A673 (cell line): ENCODE data around the gene SUSD1. TPM values are rescaled to one million over a fixed set of nuclear protein-coding genes. Genes with fewer than 3 reads are reported as not detected.
"Not testable (repeated sequence)": the region's sequence is repeated elsewhere in the genome, so short reads cannot be mapped to it uniquely, and the experiment has no call there.

Experiments
- BruUV-seq: library from RNA; stranded (reverse); fragments of 400-500 nt; replicated peaks from 2 replicates; lab custom pipeline; 2021; lab: Mats Ljungman, UMichigan
- CTCF ChIA-PET: fragments of 300-600 bp; sonication (Branson Sonifier 250); formaldehyde crosslinking; loops from one replicate; lab custom pipeline; 2022; ENCODE audit warnings: antibody characterized with exemption; lab: Charles Lee
- POLR2A ChIA-PET: fragments of 300-600 bp; sonication (Branson Sonifier 250); formaldehyde crosslinking; loops from one replicate; lab custom pipeline; 2022; ENCODE audit warnings: antibody characterized with exemption; ENCODE audit not compliant: low non-redundant PET; lab: Charles Lee
- DNase-seq: peaks from one replicate; pipeline ENCODE4 v3.0.0-alpha.2; 2015; ENCODE audit warnings: low spot score
- H3K27ac ChIP-seq: fragments of 200-600 bp; sonication (generic); 2 replicates; pipeline ENCODE4 v1.5.1; 2016; ENCODE audit warnings: mixed run types, low read depth, mild to moderate bottlenecking, mixed read lengths, antibody characterized with exemption, low read length; ENCODE audit not compliant: poor library complexity, severe bottlenecking
- H3K27me3 ChIP-seq: fragments of 200-600 bp; sonication (generic); replicated peaks from 2 replicates; pipeline ENCODE4 v1.6.1; 2017; ENCODE audit warnings: mixed run types, low read depth, mild to moderate bottlenecking, mixed read lengths, antibody characterized with exemption, low read length; ENCODE audit not compliant: insufficient read depth, poor library complexity
- H3K36me3 ChIP-seq: fragments of 200-600 bp; sonication (generic); 2 replicates; pipeline ENCODE4 v1.6.1; 2016; ENCODE audit warnings: mixed run types, mild to moderate bottlenecking, mixed read lengths, antibody characterized with exemption, low read length; ENCODE audit not compliant: insufficient read depth, poor library complexity, severe bottlenecking
- H3K4me1 ChIP-seq: fragments of 200-600 bp; sonication (generic); 2 replicates; pipeline ENCODE4 v1.6.1; 2017; ENCODE audit warnings: mixed run types, mild to moderate bottlenecking, mixed read lengths, antibody characterized with exemption, low read length; ENCODE audit not compliant: insufficient read depth, poor library complexity, severe bottlenecking
- H3K4me3 ChIP-seq: fragments of 200-600 bp; sonication (generic); 2 replicates; pipeline ENCODE4 v1.5.1; 2016; ENCODE audit warnings: low read depth, mixed run types, mild to moderate bottlenecking, mixed read lengths, low read length; ENCODE audit not compliant: poor library complexity, severe bottlenecking
- H3K9me3 ChIP-seq: fragments of 200-600 bp; sonication (generic); 2 replicates; pipeline ENCODE4 v1.6.1; 2016; ENCODE audit warnings: mixed run types, low read depth, mild to moderate bottlenecking, mixed read lengths, antibody characterized with exemption, low read length; ENCODE audit not compliant: poor library complexity, severe bottlenecking
- EZH2 ChIP-seq: fragments of 200-600 bp; sonication (generic); IDR thresholded peaks from 2 replicates; pipeline ENCODE4 v1.6.1; 2017; ENCODE audit warnings: borderline replicate concordance, low read depth, mild to moderate bottlenecking, mixed read lengths, antibody characterized with exemption, low read length; ENCODE audit not compliant: poor library complexity, severe bottlenecking
- intact Hi-C: fragments of 100-400 bp; cut with micrococcal nuclease; formaldehyde crosslinking; loops from one replicate; pipeline ENCODE4 v1.10.0; 2022; ENCODE audit not compliant: unreplicated experiment
- total RNA-seq: library from RNA; stranded (reverse); gene quantifications from 2 replicates; pipeline ENCODE4 v1.2.3, GENCODE V29; 2021
- TF ChIP-seq, protein P1 (sequence below): fragments of 300-800, 200-600 bp; sonication (generic); conservative IDR thresholded peaks from 2 replicates; pipeline ENCODE4 v1.5.1; 2017; ENCODE audit warnings: low read depth, mild to moderate bottlenecking, antibody characterized with exemption, low read length, moderate library complexity, mixed read lengths

The SUSD1 gene
- total RNA-seq, 1 experiment from 2014 or later: 14.9 TPM

DNA sequence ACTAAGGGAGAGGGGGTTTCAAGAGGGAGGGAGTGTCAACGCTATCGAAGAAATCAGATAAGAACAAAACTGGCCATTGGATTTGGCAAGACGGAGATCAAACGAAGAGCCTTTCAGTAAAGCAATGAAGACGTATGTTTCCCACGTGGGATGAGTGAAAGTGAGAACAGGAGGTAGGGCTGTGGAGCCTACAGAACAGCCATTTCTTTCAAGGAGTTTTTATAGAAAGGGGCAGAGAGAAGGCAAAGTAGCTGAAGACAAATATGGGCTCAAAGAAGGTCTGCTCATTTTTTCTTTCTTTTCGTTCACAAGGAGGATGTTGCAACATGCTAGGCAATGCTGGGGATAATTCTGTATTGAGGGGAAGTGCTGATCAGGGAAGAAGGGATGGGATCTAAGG, 98.3 kb downstream of the SUSD1 start:
- no peak for TF ChIP-seq EZH2
- TF ChIP-seq, protein P1, sequence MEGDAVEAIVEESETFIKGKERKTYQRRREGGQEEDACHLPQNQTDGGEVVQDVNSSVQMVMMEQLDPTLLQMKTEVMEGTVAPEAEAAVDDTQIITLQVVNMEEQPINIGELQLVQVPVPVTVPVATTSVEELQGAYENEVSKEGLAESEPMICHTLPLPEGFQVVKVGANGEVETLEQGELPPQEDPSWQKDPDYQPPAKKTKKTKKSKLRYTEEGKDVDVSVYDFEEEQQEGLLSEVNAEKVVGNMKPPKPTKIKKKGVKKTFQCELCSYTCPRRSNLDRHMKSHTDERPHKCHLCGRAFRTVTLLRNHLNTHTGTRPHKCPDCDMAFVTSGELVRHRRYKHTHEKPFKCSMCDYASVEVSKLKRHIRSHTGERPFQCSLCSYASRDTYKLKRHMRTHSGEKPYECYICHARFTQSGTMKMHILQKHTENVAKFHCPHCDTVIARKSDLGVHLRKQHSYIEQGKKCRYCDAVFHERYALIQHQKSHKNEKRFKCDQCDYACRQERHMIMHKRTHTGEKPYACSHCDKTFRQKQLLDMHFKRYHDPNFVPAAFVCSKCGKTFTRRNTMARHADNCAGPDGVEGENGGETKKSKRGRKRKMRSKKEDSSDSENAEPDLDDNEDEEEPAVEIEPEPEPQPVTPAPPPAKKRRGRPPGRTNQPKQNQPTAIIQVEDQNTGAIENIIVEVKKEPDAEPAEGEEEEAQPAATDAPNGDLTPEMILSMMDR: no peak
- DNase-seq: no peak
- Histone ChIP-seq H3K4me1 (no peaks in the 10 kb centered on the region), H3K36me3 (no peaks in the 10 kb centered on the region), H3K27me3 (no peaks in the 10 kb centered on the region), H3K4me3 (no peak overlapping the region), H3K27ac (no peak overlapping the region), H3K9me3 (no peaks in the 10 kb centered on the region)
- no TSS peak for BruUV-seq
- intact Hi-C loops: loop anchor here (10.0 kb wide), 1 partner anchor 482 kb away; the partner anchor contains the start of gene PTGR1
- ChIA-PET POLR2A (no interaction called here), CTCF (no interaction called here)

DNA sequence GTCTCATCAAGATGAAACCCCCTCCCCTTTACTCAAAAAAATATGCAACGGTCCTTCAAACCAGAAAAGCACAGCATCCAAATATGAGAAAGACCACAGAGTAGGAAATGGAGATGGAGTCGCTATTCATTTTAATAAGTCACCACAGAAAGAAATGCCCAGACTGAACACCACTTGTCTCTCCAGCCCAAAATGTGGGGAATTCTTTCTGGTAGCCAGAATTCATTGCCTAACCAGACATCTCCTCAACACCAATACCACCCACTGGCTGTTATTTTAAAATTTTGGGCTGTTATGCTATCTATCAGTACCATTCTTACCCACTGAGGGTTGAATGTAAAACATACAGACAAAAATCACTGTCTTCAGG, 100.1 kb downstream of the SUSD1 start:
- ChIA-PET POLR2A (no interaction called here), CTCF (interaction anchor here (0.5 to 1.6 kb wide), 10 partner anchors 18 to 477 kb away, joined by 3 to 23 read pairs (median 4); partner anchors contain the start of gene UGCG)
- Histone ChIP-seq H3K36me3 (no peaks in the 10 kb centered on the region), H3K4me3 (no peak overlapping the region), H3K27ac (no peak overlapping the region), H3K9me3 (no peaks in the 10 kb centered on the region), H3K4me1 (no peaks in the 10 kb centered on the region), H3K27me3 (no peaks in the 10 kb centered on the region)
- BruUV-seq: no TSS peak
- intact Hi-C loops: loop anchor here (2.0 to 10.0 kb wide), 3 partner anchors 178 to 480 kb away; partner anchors contain the start of genes PTGR1 and UGCG
- no peak for DNase-seq
- TF ChIP-seq, protein P1: 0 out of 2 replicates have a peak, but pooled peaks have one; percentile 8
- no peak for TF ChIP-seq EZH2

DNA sequence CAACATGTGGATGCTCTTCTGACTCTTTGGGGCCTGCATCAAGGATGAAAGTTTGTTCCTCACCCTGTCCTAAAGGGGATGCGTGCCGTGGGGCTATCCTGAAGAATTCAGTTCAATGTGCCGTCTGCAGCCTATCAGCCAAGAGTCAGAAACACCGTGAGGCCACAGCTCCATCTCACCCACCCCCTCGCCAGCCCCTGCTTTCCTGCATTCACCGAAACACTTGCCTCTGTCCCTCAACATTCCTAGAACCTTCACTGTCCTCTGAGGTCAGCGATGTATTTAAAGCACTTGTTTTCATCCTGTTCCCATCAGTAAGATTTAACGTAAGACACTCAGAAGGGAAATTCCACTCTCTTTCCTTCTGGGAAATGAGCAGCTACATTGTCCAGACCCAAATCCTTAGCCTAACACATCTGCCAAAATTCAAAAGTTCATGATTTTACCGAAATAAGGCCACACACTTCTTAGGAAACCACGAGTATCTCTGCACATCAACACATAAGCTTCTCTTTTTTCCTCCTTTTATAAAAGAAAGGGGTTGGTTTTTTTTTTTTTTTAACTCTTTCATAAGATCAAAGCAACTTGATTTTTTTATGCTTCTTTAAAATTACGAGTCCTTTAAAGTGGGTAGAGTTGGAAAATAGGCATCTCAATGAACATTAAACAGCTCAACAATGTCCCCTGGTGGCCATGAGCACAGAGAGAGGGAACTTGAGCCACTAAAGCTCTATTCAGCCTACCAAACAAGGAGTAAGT, 100.7 kb downstream of the SUSD1 start:
- Histone ChIP-seq H3K36me3 (no peaks in the 10 kb centered on the region), H3K27ac (no peak overlapping the region), H3K4me1 (no peaks in the 10 kb centered on the region), H3K27me3 (no peaks in the 10 kb centered on the region), H3K9me3 (no peaks in the 10 kb centered on the region), H3K4me3 (no peak overlapping the region)
- CTCF ChIA-PET: interaction anchor here (0.5 to 1.6 kb wide), 11 partner anchors 17 to 476 kb away, joined by 3 to 23 read pairs (median 4); partner anchors contain the start of gene UGCG
- TF ChIP-seq EZH2: no peak
- TF ChIP-seq, protein P1: peak; percentile 96
- POLR2A ChIA-PET: no interaction called here
- intact Hi-C loops: loop anchor here (1.0 to 10.0 kb wide), 4 partner anchors 178 to 480 kb away; partner anchors contain the start of genes PTGR1 and UGCG
- no TSS peak for BruUV-seq
- DNase-seq: peak; percentile 78

DNA sequence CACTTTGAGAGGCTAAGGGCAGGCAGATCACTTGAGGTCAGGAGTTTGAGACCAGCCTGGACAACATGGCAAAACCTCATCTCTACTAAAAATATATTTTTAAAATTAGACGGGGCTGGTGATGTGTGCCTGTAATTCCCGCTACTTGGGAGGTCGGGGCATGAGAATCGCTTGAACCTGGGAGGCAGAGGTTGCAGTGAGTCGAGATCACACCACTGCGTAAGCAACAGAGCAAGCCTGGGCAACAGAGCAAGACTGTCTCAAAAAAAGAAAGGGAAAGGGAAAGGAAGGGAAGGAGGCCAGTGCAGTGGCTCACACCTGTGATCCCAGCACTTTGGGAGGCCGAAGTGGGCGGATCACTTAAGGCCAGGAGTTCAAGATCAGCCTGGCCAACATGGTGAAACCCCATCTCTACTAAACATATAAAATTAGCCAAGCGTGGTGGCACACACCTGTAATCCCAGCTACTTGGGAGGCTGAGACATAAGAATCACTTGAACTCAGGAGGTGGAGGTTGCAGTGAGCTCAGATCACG, 101.4 kb downstream of the SUSD1 start:
- BruUV-seq, H3K9me3 ChIP-seq, DNase-seq, H3K27me3 ChIP-seq, H3K4me3 ChIP-seq, H3K36me3 ChIP-seq, CTCF ChIA-PET, H3K4me1 ChIP-seq, POLR2A ChIA-PET, H3K27ac ChIP-seq: not testable (repeated sequence)
- intact Hi-C loops: loop anchor here (1.0 to 10.0 kb wide), 4 partner anchors 177 to 479 kb away; partner anchors contain the start of genes PTGR1 and UGCG
